ENCODE measurements around the gene NPIPB2. TPM values are rescaled to one million over a fixed set of nuclear protein-coding genes. Genes with fewer than 3 reads are reported as not detected.

The NPIPB2 gene
- total RNA-seq, 1 experiment from 2014 or later = 0.47 TPM

- DNase-seq (ENCODE audit: low spot score) = no peak
- in situ Hi-C loops (cut with HindIII; ENCODE audit: low sequenced_read_pairs) = no loop called here
Measured at GRCh38 chr16:11909653-11910545, 31.9 kb downstream of the NPIPB2 start.

- no peak for DNase-seq (ENCODE audit: low spot score)
- in situ Hi-C loops (cut with HindIII; ENCODE audit: low sequenced_read_pairs) = no loop called here
Measured at GRCh38 chr16:11907160-11907970, 34.5 kb downstream of the NPIPB2 start.

DNA sequence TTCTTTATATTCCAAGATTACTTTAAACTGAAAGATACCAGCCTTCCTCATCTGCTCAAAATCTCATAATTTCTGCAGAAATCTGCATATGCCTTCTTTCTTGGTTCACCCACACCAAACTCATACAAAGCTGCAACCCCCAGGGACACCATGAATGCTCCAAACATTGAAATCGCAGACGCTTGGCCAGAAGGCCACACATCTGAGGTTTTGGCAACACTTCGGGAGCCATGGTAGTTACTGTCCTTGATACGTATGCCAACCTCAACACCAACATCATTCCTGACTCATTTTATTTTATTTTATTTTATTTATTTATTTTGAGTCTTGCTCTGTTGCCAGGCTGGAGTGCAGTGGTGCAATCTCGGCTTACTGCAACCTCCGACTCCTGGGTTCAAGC lies 37.9 kb downstream of the NPIPB2 start:
- in situ Hi-C loops (cut with HindIII; ENCODE audit: low sequenced_read_pairs) = no loop called here
- DNase-seq (ENCODE audit: low spot score) = no peak

GRCh38 chr16:11901091-11901490 lies 40.8 kb downstream of the NPIPB2 start:
- in situ Hi-C loops (cut with HindIII; ENCODE audit: low sequenced_read_pairs) = no loop called here
- no peak for DNase-seq (ENCODE audit: low spot score)

GRCh38 chr16:11896486-11897176 lies 45.2 kb downstream of the NPIPB2 start:
- in situ Hi-C loops (cut with HindIII; ENCODE audit: low sequenced_read_pairs) = no loop called here
- DNase-seq (ENCODE audit: low spot score) = no peak

GRCh38 chr16:11893571-11893970 lies 48.3 kb downstream of the NPIPB2 start:
- no peak for DNase-seq (ENCODE audit: low spot score)

GRCh38 chr16:11892761-11893160 lies 49.1 kb downstream of the NPIPB2 start:
- in situ Hi-C loops (cut with HindIII; ENCODE audit: low sequenced_read_pairs) = no loop called here
- DNase-seq (ENCODE audit: low spot score) = no peak

More at GRCh38 chr16:11893571-11893970, 48.3 kb downstream of the NPIPB2 start:
- in situ Hi-C loops (cut with HindIII; ENCODE audit: low sequenced_read_pairs) = no loop called here

- in situ Hi-C loops (cut with HindIII; ENCODE audit: low sequenced_read_pairs) = no loop called here
- DNase-seq (ENCODE audit: low spot score) = no peak
Measured at GRCh38 chr16:11890231-11890965, 51.4 kb downstream of the NPIPB2 start.

DNA sequence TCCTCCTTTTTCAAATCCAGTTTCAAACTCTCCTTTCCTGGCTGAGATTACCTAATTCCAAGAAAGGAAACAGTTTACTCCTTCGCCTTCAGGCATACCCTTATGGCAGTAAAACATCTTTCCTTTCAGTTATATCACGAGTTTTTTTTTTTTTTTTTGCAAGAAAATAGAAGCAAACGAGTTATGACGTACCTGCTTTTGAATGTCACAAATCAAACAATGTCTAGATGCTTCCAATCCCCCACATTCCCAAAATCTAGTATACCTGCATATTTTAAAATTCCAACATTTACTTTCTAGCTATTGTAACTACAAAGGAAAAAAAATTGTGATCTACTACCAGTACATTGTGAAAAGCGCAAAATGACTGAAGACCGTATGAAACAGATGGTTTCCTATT lies 55.0 kb downstream of the NPIPB2 start:
- in situ Hi-C loops (cut with HindIII; ENCODE audit: low sequenced_read_pairs) = no loop called here
- DNase-seq (ENCODE audit: low spot score) = no peak

DNA sequence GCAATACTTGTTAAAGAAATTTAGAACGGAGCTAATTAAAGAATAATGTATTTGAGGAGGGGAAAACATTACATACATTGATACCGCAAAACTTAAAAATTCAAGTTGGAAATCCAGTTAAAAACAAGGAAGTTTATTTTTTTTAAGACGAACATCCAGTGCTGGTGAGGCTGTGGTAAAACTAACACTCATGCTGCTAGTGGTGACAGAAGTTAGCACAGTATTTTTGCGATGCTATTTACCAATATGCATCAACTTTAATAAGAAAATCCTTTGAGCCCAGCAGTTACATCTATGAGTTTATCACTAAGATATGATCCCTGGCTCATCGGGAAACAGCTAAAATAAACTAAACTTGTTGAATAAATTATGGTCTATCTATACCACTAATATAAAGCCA lies 57.8 kb downstream of the NPIPB2 start:
- in situ Hi-C loops (cut with HindIII; ENCODE audit: low sequenced_read_pairs) = no loop called here

DNA sequence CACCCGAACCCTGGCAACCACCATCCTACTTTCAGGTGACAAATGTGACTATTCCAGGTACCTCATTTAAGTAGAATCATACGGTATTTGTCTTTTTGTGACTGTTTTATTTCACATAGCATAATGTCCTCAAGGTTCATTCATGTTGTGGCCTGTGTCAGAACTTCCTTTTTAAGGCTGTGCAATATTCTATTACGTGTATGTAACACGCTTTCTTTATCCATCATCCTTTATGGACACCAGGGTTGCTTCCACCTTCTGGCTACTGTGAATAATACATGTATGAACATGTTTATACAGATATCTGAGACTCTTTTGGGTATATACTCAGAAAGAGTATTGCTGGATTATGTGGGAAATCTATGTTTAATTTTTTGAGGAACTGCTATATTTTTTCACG lies 61.8 kb downstream of the NPIPB2 start:
- DNase-seq (ENCODE audit: low spot score) = no peak
- in situ Hi-C loops (cut with HindIII; ENCODE audit: low sequenced_read_pairs) = no loop called here

More for the DNA sequence above, 57.8 kb downstream of the NPIPB2 start:
- DNase-seq (ENCODE audit: low spot score) = no peak

DNA sequence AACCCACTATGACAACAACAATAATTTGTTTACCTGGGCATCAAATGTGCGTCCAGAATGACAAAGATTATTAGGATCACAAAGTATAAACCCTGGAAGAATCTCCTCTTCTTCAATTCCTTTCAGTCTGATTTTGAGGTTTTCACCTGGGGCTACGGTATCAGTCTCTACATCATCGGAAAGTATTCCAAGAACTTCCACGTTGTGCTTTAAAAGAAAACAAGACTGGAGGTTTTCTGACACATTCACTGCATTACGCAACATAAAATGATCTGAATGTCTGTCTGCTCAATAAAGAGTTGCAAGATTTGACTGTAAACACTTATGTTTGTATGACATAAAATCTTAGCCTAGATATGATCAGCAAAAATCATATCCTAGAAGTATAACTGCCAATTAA lies 64.5 kb downstream of the NPIPB2 start:
- in situ Hi-C loops (cut with HindIII; ENCODE audit: low sequenced_read_pairs) = no loop called here
- DNase-seq (ENCODE audit: low spot score) = no peak

Other genes with a start within 250 kb of the NPIPB2 start
- gene TXNDC11, start 199.2 kb downstream of the NPIPB2 start, total RNA-seq (2014; rRNA removed; shearing (Covaris generic)) = 25.4 and 31.9 TPM in 2 replicates
- gene ZC3H7A, start 144.8 kb downstream of the NPIPB2 start, total RNA-seq (2014; rRNA removed; shearing (Covaris generic)) = 37.0 and 54.2 TPM in 2 replicates
- gene RSL1D1, start 90.5 kb downstream of the NPIPB2 start, total RNA-seq (2014; rRNA removed; shearing (Covaris generic)) = 391 and 624 TPM in 2 replicates
- 22.8 and 26.5 TPM in 2 replicates for gene GSPT1, start 26.1 kb downstream of the NPIPB2 start, total RNA-seq (2014; rRNA removed; shearing (Covaris generic))
- gene TNFRSF17, start 23.2 kb upstream of the NPIPB2 start, total RNA-seq (2014; rRNA removed; shearing (Covaris generic)) = not detected in 2 replicates
- 6.7 and 7.7 TPM in 2 replicates for gene SNX29, start 34.7 kb upstream of the NPIPB2 start, total RNA-seq (2014; rRNA removed; shearing (Covaris generic))